ENCODE data around the gene HAPSTR1.

HAPSTR1 gene

GRCh38 chr16:9056061-9056460, 35.4 kb upstream of the HAPSTR1 start:
- H3K79me2 ChIP-seq (ENCODE audit: low read length), result no peaks in the 10 kb centered on the region
- no peak for DNase-seq
- H3K36me3 ChIP-seq (replicated peaks; ENCODE audit: insufficient read depth, low read length), result no peaks in the 10 kb centered on the region
- H2AFZ ChIP-seq (ENCODE audit: low read length), result no peak overlapping the region
- no peaks in the 10 kb centered on the region for H3K27me3 ChIP-seq (replicated peaks; ENCODE audit: insufficient read depth, low read length)
- no peaks in the 10 kb centered on the region for H4K20me1 ChIP-seq (ENCODE audit: insufficient read depth, low read length)
- TF ChIP-seq EZH2 (optimal IDR thresholded peaks at IDR 0.05; ENCODE audit: low read depth, low read length) (no peak), EZH2phosphoT487 (IDR thresholded peaks at IDR 0.05; ENCODE audit: low read length) (no peak)
- TF ChIP-seq, protein P1, sequence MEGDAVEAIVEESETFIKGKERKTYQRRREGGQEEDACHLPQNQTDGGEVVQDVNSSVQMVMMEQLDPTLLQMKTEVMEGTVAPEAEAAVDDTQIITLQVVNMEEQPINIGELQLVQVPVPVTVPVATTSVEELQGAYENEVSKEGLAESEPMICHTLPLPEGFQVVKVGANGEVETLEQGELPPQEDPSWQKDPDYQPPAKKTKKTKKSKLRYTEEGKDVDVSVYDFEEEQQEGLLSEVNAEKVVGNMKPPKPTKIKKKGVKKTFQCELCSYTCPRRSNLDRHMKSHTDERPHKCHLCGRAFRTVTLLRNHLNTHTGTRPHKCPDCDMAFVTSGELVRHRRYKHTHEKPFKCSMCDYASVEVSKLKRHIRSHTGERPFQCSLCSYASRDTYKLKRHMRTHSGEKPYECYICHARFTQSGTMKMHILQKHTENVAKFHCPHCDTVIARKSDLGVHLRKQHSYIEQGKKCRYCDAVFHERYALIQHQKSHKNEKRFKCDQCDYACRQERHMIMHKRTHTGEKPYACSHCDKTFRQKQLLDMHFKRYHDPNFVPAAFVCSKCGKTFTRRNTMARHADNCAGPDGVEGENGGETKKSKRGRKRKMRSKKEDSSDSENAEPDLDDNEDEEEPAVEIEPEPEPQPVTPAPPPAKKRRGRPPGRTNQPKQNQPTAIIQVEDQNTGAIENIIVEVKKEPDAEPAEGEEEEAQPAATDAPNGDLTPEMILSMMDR (IDR thresholded peaks at IDR 0.05; ENCODE audit: low read length), result no peak
- no peak overlapping the region for H3K4me2 ChIP-seq (ENCODE audit: low read depth, low read length)
- no peak overlapping the region for H3K27ac ChIP-seq (ENCODE audit: low read length)
- no peak overlapping the region for H3K4me3 ChIP-seq (ENCODE audit: low read length)
- no peak overlapping the region for H3K9ac ChIP-seq (ENCODE audit: low read length)
- no peaks in the 10 kb centered on the region for H3K9me3 ChIP-seq (replicated peaks; ENCODE audit: insufficient read depth, low read length)
- peaks cover 6% of the 10 kb centered on the region; the same call in 1 of the 2 replicates for H3K4me1 ChIP-seq (ENCODE audit: low read length)
- H3F3A ChIP-seq (ENCODE audit: insufficient read depth, low read length), result peaks cover under 1% of the 10 kb centered on the region; the same call in 1 of the 2 replicates
- H3K9me2 ChIP-seq (replicated peaks; ENCODE audit: insufficient read depth, low read length), result no peaks in the 10 kb centered on the region

- Histone ChIP-seq H3K4me1 (ENCODE audit: low read length) (peaks cover 16% of the 10 kb centered on the region), H3K4me3 (ENCODE audit: low read length) (no peak overlapping the region), H3K9me3 (replicated peaks; ENCODE audit: insufficient read depth, low read length) (no peaks in the 10 kb centered on the region), H2AFZ (ENCODE audit: low read length) (no peak overlapping the region), H4K20me1 (ENCODE audit: insufficient read depth, low read length) (no peaks in the 10 kb centered on the region), H3K27me3 (replicated peaks; ENCODE audit: insufficient read depth, low read length) (no peaks in the 10 kb centered on the region), H3K9me2 (replicated peaks; ENCODE audit: insufficient read depth, low read length) (no peaks in the 10 kb centered on the region), H3K36me3 (replicated peaks; ENCODE audit: insufficient read depth, low read length) (no peaks in the 10 kb centered on the region), H3K9ac (ENCODE audit: low read length) (no peak overlapping the region), H3F3A (ENCODE audit: insufficient read depth, low read length) (peaks cover 6% of the 10 kb centered on the region; the same call in 1 of the 2 replicates), H3K79me2 (ENCODE audit: low read length) (no peaks in the 10 kb centered on the region), H3K27ac (ENCODE audit: low read length) (no peak overlapping the region), H3K4me2 (ENCODE audit: low read depth, low read length) (no peak overlapping the region)
- DNase-seq, result no peak
- TF ChIP-seq EZH2phosphoT487 (IDR thresholded peaks at IDR 0.05; ENCODE audit: low read length) (no peak), EZH2 (optimal IDR thresholded peaks at IDR 0.05; ENCODE audit: low read depth, low read length) (no peak)
- TF ChIP-seq, protein P1 (IDR thresholded peaks at IDR 0.05; ENCODE audit: low read length), result no peak
Measured at GRCh38 chr16:9058211-9058610, 33.2 kb upstream of the HAPSTR1 start.

DNA sequence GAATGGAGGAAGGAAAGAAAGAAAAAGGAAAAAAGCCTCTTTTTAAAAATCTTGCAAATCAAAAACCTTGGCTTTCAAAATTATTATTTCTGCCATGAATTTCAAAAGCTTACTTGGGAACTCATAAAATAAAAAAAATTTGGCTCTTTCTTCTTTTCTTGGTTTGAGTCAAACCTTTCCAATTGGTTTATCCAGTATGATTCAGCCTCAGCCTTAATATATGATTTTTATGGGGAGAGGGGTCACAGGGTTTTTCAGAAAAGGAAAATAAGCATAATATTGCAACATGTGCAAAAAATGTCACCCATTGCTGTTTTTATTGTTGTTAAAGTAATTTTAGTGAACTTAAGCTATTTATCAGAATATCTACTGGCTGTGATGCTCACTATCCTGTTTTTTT, 31.2 kb upstream of the HAPSTR1 start:
- TF ChIP-seq EZH2 (optimal IDR thresholded peaks at IDR 0.05; ENCODE audit: low read depth, low read length) (no peak), EZH2phosphoT487 (IDR thresholded peaks at IDR 0.05; ENCODE audit: low read length) (no peak)
- TF ChIP-seq, protein P1 (IDR thresholded peaks at IDR 0.05; ENCODE audit: low read length), result no peak
- Histone ChIP-seq H3K36me3 (replicated peaks; ENCODE audit: insufficient read depth, low read length) (no peaks in the 10 kb centered on the region), H3K27ac (ENCODE audit: low read length) (no peak overlapping the region; the same call in 1 of the 2 replicates), H2AFZ (ENCODE audit: low read length) (no peak overlapping the region), H3K9me2 (replicated peaks; ENCODE audit: insufficient read depth, low read length) (no peaks in the 10 kb centered on the region), H4K20me1 (ENCODE audit: insufficient read depth, low read length) (no peaks in the 10 kb centered on the region), H3K27me3 (replicated peaks; ENCODE audit: insufficient read depth, low read length) (no peaks in the 10 kb centered on the region), H3K9ac (ENCODE audit: low read length) (no peak overlapping the region), H3K4me2 (ENCODE audit: low read depth, low read length) (no peak overlapping the region), H3K4me3 (ENCODE audit: low read length) (no peak overlapping the region), H3K9me3 (replicated peaks; ENCODE audit: insufficient read depth, low read length) (no peaks in the 10 kb centered on the region), H3F3A (ENCODE audit: insufficient read depth, low read length) (peaks cover 6% of the 10 kb centered on the region; the same call in 1 of the 2 replicates), H3K4me1 (ENCODE audit: low read length) (peaks cover 12% of the 10 kb centered on the region), H3K79me2 (ENCODE audit: low read length) (no peaks in the 10 kb centered on the region)
- no peak for DNase-seq

Data from MM.1S (cell line).